Measurements from ENCODE around the gene DOCK3.

- no peak for TF ChIP-seq POLR2A (IDR thresholded peaks at IDR 0.05; ENCODE audit: low read depth, low read length)
- no peak for TF ChIP-seq CTCF (IDR thresholded peaks at IDR 0.05; ENCODE audit: extremely low read depth in 1 of 2, insufficient read depth in 1 of 2, low read depth in 1 of 2, low read length in 2 of 2)
- TF ChIP-seq POLR2AphosphoS5 (IDR thresholded peaks at IDR 0.05; ENCODE audit: insufficient read depth, low read depth, low read length), result no peak
- no peak for TF ChIP-seq FOS (IDR thresholded peaks at IDR 0.05; ENCODE audit: borderline replicate concordance, insufficient read depth, low read length)
- no peak for TF ChIP-seq MYC (IDR thresholded peaks at IDR 0.05; ENCODE audit: low read depth, low read length)
- no peak for TF ChIP-seq MAX (IDR thresholded peaks at IDR 0.05; ENCODE audit: insufficient read depth, insufficient read length)
Observed at GRCh38 chr3:50815844-50816243, 141.1 kb downstream of the DOCK3 start.

All from endothelial cell of umbilical vein (primary cell).